ENCODE measurements around the gene CNTNAP4.

The CNTNAP4 gene

GRCh38 chr16:76276745-76277438 is at the start of gene CNTNAP4:
CNTNAP4 (plus strand) TSS chr16:76277401; CDS start chr16:76277663, 262 bp downstream.
- Histone ChIP-seq H3K79me2 (ENCODE audit: control insufficient read depth, low read length) (no peaks in the 10 kb centered on the region), H3K27ac (ENCODE audit: low read depth, low read length) (no peak within 1 kb of the TSS), H3K9me3 (ENCODE audit: control insufficient read depth, insufficient read depth, low read length) (no peaks in the 10 kb centered on the region), H3K4me1 (ENCODE audit: control insufficient read depth, low read length) (no peaks in the 10 kb centered on the region), H3K4me2 (ENCODE audit: low read length) (no peak within 1 kb of the TSS), H3K36me3 (ENCODE audit: control insufficient read depth, low read length) (no peaks in the 10 kb centered on the region), H3K27me3 (ENCODE audit: control insufficient read depth, low read length) (no peaks in the 10 kb centered on the region), H3F3A (ENCODE audit: control insufficient read depth, insufficient read depth) (no peaks in the 10 kb centered on the region), H3K4me3 (ENCODE audit: low read length) (no peak within 1 kb of the TSS), H4K20me1 (ENCODE audit: control insufficient read depth, insufficient read depth, low read depth, low read length) (no peaks in the 10 kb centered on the region), H3K9me2 (replicated peaks; ENCODE audit: control insufficient read depth, low read length) (no peaks in the 10 kb centered on the region)
- TF ChIP-seq CTCF (IDR thresholded peaks at IDR 0.05; ENCODE audit: low read depth, low read length, poor library complexity, severe bottlenecking) = no peak
- TF ChIP-seq EZH2phosphoT487 (IDR thresholded peaks at IDR 0.05; ENCODE audit: borderline replicate concordance, low read length) = no peak

GRCh38 chr16:76228546-76229146 is 48.6 kb upstream of the CNTNAP4 start:
- H3K9me2 ChIP-seq (replicated peaks; ENCODE audit: control insufficient read depth, low read length) = no peaks in the 10 kb centered on the region
- H3K36me3 ChIP-seq (ENCODE audit: control insufficient read depth, low read length) = no peaks in the 10 kb centered on the region
- H4K20me1 ChIP-seq (ENCODE audit: control insufficient read depth, insufficient read depth, low read depth, low read length) = no peaks in the 10 kb centered on the region
- no peaks in the 10 kb centered on the region for H3K9me3 ChIP-seq (ENCODE audit: control insufficient read depth, insufficient read depth, low read length)
- H3K79me2 ChIP-seq (ENCODE audit: control insufficient read depth, low read length) = no peaks in the 10 kb centered on the region
- H3K4me3 ChIP-seq (ENCODE audit: low read length) = no peak overlapping the region
- no peak overlapping the region for H3K4me2 ChIP-seq (ENCODE audit: low read length)
- TF ChIP-seq EZH2phosphoT487 (IDR thresholded peaks at IDR 0.05; ENCODE audit: borderline replicate concordance, low read length) (no peak), CTCF (IDR thresholded peaks at IDR 0.05; ENCODE audit: low read depth, low read length, poor library complexity, severe bottlenecking) (no peak)
- H3K27ac ChIP-seq (ENCODE audit: low read depth, low read length) = no peak overlapping the region
- no peaks in the 10 kb centered on the region for H3K4me1 ChIP-seq (ENCODE audit: control insufficient read depth, low read length)
- H3K27me3 ChIP-seq (ENCODE audit: control insufficient read depth, low read length) = no peaks in the 10 kb centered on the region
- no peaks in the 10 kb centered on the region for H3F3A ChIP-seq (ENCODE audit: control insufficient read depth, insufficient read depth)

- Histone ChIP-seq H3K27me3 (ENCODE audit: control insufficient read depth, low read length) (no peaks in the 10 kb centered on the region), H4K20me1 (ENCODE audit: control insufficient read depth, insufficient read depth, low read depth, low read length) (no peaks in the 10 kb centered on the region), H3K9me2 (replicated peaks; ENCODE audit: control insufficient read depth, low read length) (no peaks in the 10 kb centered on the region), H3K27ac (ENCODE audit: low read depth, low read length) (no peak overlapping the region), H3K36me3 (ENCODE audit: control insufficient read depth, low read length) (no peaks in the 10 kb centered on the region), H3K4me3 (ENCODE audit: low read length) (no peak overlapping the region), H3K4me1 (ENCODE audit: control insufficient read depth, low read length) (no peaks in the 10 kb centered on the region), H3K4me2 (ENCODE audit: low read length) (no peak overlapping the region), H3K9me3 (ENCODE audit: control insufficient read depth, insufficient read depth, low read length) (no peaks in the 10 kb centered on the region), H3K79me2 (ENCODE audit: control insufficient read depth, low read length) (no peaks in the 10 kb centered on the region), H3F3A (ENCODE audit: control insufficient read depth, insufficient read depth) (no peaks in the 10 kb centered on the region)
- TF ChIP-seq CTCF (IDR thresholded peaks at IDR 0.05; ENCODE audit: low read depth, low read length, poor library complexity, severe bottlenecking) = no peak
These were observed 44.5 kb upstream of the CNTNAP4 start for GRCh38 chr16:76232704-76233103.
